HG02943 (cell line): ENCODE measurements around the gene NETO2.
A peak's percentile ranks its signal among the peaks of the same experiment; 100 is the strongest.

Source experiments
- ATAC-seq: cut with Tn5 transposase; IDR thresholded peaks from one replicate; pipeline ENCODE4 v1.9.1; 2021; ENCODE audit warnings: mild to moderate bottlenecking, low read depth, moderate library complexity; ENCODE audit not compliant: unreplicated experiment

The NETO2 gene

DNA sequence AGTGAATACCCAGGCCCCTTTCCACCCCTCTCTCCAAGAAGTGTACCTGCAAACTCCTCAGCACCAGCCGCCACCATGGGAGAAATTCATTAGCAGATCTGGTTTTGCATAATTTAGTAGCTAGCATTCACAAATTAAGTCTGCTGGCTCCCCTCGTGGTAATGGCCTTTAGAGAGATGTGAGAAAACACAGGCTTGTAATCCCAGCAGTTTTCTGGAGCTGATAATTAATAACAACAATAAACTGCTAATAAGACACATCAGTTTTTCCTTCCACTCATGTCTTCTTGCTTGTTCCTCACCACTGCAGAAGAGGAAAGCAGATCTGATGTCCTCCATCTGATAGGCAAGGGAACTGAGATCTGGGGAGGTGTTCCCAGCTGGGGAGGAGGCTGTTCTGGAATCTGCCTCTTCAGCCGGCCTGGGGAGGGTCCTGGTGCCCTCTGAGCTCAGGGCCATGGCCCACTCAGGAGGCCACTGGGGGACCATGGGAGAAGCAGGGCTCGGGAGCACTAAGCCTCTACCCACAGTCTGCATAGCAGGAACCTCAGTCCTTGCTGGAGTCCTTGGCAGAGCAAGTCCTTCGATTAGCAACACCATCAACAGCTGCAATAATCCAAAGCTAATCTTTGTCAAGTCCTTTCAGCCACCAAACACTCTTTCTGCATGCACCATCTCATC is 96.1 kb downstream of the NETO2 start:
- ATAC-seq, result no peak

DNA sequence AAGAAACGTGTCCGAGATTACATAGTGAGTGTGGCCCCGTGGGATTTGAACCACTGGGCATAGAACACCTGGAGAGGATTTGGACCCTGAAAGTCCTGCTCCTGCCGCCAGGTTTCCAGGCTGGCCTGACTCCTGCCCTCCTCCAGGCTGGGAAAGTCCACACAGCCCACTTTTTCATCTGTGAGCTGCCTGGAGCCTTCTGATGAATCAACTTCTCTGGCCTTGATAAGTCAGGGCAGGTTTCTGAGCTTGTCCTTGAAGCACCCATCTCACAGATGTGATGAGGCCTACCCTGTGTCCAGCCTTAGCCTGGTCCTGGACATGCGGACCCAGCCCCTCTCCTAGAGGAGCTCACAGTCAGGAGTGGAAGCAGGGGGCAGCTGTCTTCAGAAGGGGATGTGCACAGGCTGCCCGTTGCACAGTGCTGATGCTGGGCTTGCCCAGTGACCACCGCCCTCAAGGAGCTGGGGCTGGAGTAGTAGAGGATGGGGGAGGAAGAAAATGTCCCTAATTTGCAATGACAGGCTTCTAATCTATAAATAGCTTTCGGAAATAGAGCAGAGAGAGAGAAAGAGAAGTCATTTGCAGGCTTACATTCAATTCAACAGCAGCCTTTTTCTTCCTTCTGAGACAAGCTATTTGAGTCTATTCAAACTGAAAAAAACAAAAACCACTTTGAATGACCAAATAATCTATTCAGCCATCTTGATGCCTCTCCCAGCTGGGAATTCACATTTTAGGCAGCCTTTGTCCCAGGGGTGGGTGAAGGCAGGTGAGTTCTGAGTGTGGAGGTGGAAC is 96.8 kb downstream of the NETO2 start:
- no peak for ATAC-seq

DNA sequence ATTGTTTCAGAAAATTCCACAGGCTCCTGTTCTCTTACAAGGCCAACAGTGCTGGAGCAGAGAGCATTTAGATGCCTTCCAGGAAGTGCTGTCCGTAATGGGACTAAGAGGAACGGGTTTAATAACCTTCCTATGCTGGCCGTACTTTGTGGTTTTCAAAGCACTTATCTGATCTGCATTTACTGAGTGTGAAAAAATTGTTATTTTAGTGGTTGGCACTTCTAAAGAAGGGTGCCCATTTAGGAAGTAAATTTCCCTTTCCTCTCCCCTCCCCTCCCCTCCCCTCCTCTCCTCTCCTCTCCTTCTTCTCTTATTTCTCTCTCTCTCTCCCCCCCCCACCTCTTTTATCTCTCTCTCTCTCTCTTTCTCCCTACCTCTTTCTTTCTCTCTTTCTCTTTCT is 98.3 kb downstream of the NETO2 start:
- ATAC-seq, result no peak

DNA sequence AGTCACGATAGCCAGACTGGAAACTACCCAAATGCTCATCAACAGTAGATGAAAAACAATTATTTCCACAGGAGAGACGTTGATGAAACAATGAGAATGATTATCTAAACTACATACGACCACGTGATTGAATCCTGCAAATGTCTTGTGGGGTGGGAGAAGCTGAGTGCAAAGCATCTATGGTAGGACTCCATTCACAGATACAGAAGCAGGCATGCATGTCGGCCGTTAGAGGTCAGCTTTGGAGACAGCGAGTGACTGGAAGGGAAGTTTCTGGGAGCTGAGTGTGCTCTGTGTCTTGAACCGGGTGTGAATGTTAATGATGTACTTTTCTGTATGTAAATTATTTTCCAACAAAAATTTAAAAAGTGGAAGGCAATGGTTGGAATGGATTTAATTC is 98.7 kb downstream of the NETO2 start:
- ATAC-seq, result no peak

DNA sequence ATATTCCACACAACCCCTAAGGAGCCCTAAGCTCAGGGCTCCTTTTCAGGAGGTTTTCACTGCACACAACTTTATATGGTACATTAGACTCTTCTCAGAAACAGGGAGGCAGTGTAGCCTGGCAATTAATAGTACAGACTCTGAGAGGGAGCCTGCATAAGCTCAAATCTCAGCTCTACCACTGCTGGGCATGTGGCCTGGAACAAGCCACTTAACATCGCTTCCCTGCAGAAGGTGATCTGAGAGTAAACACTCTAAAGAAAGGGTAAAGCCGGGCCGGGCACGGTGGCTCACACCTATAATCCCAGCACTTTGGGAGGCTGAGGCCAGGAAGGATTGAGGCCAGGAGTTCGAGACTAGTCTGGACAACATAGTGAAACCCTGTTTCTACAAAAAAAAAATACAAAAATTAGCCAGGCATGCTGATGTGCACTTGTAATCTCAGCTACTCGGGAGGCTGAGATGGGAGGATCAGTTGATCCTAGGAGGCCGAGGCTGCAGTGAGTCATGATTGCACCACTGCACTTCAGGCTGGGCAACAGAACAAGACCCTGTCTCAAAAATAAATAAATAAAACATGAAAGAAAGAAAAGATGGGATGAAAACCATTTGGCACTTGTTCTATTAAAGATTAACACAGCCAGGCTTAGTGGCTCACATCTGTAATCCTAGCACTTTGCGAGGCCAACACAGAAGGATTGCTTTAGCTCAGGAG is 99.6 kb downstream of the NETO2 start:
- ATAC-seq, result no peak

DNA sequence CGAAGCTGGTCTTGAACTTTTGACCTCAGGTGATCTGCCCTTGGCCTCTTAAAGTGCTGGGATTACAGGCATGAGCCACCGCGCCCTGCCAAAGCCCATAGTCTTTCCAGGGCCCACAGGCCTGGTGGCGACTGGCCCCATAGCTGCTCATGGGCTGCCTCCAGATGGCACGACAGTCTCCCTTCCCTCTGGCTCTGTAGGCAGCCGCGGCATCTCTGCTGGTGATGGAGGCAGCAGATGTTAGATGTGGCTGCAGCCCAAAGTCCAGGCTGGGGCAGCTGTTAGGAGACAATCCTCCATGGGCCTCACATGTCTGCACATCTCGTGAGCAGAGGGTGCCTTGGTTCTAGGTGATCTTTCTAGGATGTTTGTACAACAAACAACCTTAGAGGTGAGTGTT is 100.5 kb downstream of the NETO2 start:
- ATAC-seq, result no peak

DNA sequence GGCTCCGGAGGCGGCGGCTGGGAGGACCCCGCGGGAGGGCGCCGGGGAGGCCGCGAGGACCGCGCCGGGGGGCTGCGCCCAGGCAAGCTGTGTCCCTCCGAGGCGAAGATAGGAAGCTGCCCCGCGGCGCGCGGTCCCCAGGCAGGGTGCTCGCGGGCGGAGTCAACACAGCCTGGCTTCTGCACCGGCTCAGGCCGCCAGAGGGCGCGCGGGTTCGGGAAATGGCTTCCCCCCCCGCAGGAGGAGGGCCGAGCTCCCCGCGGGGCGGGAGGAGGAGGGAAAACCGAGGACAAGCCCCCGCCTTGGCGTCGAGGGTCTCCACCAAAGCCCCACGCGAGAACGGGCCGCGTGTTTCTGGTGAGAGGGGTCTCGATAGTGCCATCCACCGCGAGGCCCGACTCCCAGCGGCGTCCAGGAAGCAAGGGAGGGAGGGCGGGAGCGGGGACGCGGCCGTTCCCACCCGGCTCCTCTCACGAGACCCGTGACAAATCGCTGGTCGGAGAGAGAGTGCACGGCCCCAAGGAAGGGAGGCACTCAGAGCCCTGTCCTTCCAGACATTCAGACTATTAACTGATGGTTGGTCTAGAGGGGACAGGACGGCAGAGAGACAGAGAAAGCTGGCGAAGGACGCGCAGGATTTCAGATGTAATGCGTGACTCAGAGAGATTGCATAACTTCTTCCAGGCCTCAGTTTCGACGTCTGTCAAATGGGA is 105.8 kb downstream of the NETO2 start:
- peak; percentile 93 for ATAC-seq

DNA sequence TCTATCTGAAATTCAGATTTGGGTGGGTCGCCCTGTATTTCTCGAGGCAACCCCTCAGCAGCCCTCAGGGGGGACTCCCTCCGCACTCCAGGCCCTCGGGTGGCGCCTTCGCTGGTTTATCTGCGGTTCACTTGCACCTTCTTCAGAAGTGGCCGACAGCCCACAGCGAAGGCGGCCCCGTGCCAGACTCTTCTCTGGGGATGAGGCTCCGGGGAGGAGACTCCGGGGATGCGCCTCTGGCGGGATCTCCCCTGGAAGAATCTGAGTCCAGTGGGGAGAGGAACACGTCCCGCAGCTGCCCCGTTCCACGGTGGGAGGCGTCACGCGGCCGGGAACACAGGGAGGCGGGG is 106.4 kb downstream of the NETO2 start:
- peak; percentile 22 for ATAC-seq

DNA sequence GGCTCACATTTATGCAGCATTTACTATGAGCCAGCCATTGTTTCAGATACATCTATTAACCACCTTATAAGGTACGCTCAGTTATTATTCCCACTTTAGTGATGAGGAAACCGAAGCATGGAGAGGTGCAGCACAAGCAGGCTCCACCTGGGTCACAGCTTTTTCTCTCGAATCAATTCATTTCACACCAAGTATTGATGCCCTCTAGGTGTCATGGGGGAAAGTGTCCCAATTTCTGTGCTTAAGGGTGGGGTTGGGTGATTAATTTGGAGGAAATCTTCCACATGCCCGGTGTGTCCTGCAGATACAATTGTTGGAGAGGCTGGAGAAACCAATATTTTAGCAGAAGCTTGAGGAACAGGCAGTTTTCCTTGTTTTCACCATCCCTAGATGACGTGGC is 107.5 kb downstream of the NETO2 start:
- no peak for ATAC-seq

DNA sequence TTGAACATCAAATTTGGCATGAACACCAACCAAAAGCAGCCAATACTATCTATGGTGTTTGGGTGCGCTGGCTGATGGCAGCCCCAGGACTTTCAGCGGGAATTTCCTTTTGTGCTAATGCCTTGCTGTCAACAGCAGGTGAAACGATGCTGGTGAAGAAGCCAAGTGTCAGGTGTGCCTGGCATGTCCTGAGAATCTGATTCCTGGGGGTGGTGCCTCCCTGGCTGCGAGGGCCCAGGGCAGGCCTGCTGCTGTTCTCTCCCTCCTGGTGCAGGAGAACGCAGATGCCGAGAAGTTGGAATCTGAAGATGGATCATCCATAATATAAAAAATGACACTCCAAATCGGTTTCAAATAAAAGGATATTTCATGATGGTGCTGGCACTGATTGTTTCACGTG is 108.3 kb downstream of the NETO2 start:
- no peak for ATAC-seq

DNA sequence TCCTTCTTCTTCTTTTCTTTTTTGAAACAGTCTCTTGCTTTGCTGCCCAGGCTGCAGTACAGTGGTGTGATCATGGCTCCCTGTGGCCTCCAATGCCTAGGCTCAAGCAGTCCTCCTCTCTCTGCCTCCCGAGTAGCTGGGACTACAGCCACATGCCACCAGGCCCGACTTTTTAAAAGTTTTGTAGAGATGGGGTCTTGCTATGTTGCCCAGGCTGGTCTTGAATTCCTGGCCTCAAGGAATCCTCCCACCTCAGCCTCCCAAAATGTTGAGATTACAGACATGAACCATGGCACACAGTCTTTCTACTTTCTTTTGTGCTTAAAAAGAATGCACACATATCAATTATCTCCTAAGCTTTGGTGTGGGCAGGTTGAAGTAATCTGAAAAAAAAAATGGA is 109.3 kb downstream of the NETO2 start:
- ATAC-seq, result no peak

DNA sequence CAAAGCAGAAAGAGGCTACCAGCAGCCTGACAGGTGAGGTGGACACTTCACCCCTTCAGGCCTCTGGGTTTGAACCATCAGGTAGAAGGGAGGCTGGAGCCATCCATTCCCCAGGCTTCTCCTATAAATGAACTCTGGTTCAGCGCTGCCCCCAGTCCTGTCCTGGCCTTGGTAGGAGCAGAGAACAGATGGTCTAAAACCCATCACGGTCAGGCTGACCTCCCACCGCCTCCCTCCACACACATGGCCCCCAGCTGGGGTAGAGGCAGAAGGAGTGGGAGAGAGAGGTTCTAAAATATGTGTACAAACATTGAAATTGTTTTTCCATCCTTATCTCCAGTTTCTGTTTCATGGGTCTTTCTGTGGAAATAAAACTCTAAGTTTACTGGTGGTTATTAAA is 110.6 kb downstream of the NETO2 start:
- no peak for ATAC-seq

DNA sequence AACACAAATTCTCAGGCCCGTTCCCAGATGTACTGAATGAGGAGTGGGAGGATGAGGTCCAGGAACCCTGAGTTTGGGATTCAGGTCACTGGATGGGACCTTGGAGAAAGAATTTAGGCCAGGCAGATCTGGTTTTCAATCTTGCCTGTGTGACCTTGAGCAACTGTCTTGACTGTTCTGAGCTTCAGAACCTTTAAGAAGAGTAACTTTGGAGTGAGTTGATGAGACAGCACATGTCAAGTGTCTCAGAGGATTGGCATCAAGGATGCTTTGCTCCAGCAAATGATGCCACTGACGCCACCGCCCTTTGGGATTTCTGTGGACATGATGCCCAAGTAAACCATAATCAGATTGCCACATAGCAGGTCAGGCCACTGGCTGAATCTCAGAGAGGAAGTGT is 114.0 kb downstream of the NETO2 start:
- ATAC-seq, result no peak

DNA sequence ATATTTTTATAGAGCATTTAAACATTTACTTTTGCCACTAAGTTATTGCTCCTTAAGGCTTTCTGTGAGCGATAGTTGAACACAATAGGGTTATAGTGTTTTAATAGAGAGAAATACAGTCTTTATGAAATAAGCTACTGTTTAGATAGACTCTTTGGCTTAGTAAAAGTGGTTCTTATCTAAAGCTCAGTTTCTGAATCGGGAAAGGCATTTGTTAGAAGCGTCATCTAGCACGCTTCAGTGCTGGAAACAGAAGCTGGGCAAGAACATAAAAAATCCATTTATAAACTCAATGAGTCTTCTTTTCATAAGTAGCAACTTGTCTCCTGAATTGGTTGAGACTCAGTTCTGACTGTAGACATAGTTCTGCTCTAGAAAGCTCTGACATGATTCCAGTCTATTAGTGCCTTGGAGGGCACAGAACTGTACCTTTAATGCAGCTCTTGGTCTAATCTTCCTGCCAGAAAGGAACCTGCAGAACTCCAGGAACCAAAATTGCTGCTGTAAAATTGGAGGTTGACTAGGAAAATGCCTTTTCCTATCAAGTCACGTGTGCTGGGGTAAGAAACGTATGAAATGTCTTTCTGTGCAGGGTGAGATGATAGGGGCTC is 114.9 kb downstream of the NETO2 start:
- ATAC-seq, result no peak
